ENCODE measurements around the gene COQ8A.
"Not testable (repeated sequence)": the region's sequence is repeated elsewhere in the genome, so short reads cannot be mapped to it uniquely, and the experiment has no call there.

COQ8A gene

DNA sequence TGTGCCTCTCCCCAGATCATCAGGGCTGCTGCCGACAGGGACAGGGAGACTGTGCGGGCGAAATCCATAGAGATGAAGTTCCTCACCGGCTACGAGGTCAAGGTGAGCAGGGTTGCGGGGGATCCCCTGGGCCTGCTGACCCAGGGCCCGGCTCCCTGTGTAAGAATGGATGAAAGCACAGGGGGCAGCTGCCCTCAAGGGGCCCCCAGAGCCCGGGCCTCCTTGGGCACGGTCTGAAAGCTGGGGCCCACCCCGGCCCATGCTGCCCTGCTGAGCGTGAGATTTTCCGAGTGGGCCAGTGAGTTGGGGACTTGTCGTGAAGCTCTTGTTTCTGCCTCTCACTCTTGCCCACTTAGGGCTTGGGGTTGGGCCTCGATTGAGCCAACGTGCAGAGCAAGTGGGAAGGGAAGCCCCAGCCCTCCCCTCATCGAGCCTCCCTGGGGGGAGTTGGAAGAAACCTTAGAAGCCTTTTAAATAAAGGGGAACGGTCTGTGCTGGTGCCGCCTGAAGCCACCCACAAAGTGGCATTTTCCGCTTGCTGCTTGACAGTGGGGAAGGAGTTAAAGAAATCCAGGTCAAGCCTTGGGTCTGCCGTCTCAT, 45.2 kb downstream of the COQ8A start:
- DNase-seq (ENCODE audit: low spot score): peak; percentile 59

DNA sequence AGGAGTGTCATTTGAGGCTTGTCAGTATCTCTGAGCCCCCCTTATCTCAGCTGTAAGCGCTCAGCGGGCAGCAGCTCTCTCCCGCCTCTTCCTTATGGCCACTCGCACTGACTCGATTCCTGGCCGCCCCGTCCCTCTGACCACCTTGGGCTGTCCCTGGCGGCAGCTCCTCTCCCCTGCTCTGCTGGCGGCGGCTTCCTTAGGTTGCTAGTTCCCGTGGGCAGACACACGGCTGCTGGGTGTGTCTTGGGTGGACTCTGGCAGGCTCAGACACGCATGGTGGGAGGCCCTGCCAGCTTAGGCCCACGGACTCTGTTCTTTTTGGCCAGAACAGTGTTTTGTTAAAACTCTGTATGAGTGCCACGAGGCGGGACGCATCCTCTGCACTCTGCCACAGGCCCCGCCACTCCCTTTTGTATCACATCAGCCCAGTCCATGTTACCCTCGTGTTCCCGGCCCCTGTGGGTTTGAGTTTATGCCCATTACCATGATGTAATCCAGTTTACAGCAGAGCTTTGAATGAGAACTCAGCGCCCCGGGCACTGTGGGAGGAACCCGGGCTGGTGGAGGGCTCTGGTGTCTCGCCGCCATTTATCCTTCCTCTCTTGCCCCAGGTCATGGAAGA, 45.9 kb downstream of the COQ8A start:
- DNase-seq (ENCODE audit: low spot score): peak; percentile 59

GRCh38 chr1:226986496-226987178, 46.5 kb downstream of the COQ8A start:
- DNase-seq (ENCODE audit: low spot score): peak; percentile 54

GRCh38 chr1:226987179-226987536, 47.1 kb downstream of the COQ8A start:
- no peak for DNase-seq (ENCODE audit: low spot score)

DNA sequence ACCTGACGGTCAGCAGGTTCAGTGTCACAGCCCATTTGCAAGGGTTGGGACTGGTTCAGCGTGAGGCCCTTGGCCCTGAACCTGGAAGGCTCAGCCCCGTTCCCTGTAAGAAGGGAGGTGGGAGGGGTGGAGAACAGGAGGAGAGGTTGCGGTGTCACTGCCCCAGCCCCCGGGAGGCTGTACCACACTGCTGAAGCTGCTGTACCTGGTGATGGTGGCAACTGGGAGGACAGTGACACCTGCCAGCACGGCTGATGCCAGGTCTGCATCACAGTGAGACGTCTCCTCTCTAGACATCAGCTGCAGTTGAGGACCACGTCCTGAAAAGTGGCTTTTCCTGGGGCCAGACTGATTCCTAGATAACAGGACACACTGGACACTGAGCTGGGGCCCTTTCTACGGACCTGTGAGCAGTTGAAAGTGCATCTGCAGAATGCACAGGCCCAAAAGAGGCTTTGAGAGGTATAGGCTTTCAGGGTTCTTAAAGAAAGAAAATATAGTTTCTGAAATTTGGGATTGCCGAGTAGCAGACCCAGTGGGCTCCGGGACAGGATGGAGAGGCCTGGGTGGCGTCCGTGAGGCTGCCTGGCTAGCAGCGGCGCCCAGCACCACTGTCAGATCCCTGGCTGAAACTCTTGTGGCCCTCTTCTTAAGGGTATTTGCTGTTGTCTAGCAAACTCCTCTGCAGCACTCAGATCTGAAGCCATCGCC, 47.7 kb downstream of the COQ8A start:
- no peak for DNase-seq (ENCODE audit: low spot score)

- DNase-seq (ENCODE audit: low spot score): no peak
These were observed 48.2 kb downstream of the COQ8A start for GRCh38 chr1:226988334-226988666.

DNA sequence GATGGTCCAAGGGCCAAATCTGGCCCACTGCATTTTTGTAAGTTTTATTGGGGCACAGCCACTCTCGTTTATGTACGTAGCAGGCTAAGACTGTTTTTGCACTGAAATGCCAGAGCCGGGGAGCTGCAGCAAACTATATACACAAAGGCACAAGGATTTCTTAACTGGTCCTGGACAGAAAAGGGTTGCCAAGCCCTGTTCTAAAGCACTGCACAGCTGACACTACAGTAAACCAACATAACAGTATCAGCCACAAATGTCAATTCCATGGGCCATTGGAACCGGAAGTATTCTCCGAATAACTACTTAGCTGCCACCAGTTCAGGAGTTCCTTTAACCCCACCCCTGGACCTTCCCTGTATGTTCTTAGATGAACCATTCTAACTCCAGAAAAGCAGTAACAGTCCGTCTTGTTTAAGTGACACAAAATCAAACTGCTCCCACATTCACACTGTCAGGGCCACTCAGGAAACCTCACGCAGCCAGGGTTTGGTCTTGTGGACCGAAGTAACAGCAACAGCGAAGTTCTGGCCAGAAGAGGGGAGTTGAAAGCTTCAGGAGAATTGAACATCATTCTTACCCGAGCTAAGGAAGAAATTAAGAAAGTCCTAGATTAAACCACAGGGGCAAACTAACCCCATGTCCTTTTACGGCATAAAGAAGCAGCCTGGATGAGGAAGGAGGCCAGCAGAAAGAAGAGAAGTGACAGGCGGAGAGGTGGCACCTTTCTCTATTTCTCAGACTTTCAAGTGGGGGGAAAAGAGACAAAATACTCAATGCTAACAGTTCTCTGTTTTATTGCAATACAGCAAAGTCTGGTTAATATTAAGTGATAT, 49.2 kb downstream of the COQ8A start:
- DNase-seq (ENCODE audit: low spot score): no peak

DNA sequence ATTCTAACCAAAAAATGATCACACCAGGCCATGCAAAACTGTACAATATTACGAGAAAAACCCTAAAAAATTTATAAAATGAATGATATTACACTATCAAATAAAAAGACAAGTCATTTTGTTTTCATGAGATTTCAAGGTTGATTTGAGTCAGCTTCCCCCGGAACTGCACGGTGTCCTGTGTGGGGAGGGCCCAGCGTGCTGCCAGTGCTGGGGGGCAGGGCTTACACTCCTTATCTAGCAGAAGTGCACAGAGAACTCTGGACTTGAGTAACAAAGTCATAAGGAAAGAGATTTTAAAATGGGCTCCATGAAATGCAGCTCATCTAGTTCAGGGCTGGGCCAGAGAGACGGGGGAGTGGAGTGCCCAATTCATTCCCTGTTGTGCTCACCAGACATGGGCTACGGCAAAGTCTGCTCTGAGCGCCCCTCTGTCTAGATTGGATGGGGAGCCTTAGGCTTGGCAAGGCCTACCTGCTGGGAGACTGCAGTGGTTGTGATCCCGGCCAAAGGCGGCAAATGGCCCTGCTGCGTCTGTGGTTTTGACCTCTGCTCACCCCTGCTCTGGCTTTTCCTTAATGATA, 50.1 kb downstream of the COQ8A start:
- peak; percentile 56 for DNase-seq (ENCODE audit: low spot score)

- DNase-seq (ENCODE audit: low spot score): no peak
These were observed 51.8 kb downstream of the COQ8A start for GRCh38 chr1:226991920-226992319.

DNA sequence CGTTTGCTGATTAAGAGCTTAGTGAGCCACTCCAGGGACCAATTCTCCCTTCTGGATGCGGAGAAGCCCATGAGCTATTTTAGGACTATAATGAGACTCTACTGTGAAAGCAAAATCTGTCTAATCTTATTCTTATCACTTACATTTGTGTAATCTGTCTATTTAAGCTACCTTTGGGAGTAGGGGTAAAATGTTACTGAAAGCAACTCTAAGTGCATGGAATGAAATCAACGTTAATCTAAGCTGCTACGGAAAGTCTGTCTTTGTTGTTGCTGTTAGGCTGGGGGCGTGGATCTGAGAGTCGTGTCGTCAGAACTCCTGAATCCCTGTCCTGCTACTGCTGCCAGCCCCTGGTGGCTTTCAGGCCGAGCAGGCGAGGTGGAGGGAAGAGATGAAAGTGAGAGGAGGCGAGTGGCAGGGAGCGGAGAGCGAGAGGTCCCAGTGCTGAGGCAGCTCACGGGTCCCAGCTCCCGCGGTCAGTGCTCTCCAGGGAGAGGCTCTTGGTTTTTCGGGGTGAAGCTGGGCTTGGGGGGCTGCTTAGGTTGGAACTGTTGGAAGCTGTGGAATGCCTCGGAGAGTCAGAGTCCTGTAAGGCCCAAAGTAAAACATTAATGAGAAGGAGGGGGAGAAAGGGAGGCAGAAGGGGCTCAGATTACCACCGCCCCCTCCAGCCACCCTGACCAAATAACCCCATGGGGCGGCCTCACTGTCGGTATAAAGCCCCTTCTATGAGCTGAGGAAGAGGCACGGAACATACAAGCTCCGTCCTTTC, 53.9 kb downstream of the COQ8A start:
- DNase-seq (ENCODE audit: low spot score): no peak

GRCh38 chr1:226994586-226995364, 54.7 kb downstream of the COQ8A start:
- no peak for DNase-seq (ENCODE audit: low spot score)

DNA sequence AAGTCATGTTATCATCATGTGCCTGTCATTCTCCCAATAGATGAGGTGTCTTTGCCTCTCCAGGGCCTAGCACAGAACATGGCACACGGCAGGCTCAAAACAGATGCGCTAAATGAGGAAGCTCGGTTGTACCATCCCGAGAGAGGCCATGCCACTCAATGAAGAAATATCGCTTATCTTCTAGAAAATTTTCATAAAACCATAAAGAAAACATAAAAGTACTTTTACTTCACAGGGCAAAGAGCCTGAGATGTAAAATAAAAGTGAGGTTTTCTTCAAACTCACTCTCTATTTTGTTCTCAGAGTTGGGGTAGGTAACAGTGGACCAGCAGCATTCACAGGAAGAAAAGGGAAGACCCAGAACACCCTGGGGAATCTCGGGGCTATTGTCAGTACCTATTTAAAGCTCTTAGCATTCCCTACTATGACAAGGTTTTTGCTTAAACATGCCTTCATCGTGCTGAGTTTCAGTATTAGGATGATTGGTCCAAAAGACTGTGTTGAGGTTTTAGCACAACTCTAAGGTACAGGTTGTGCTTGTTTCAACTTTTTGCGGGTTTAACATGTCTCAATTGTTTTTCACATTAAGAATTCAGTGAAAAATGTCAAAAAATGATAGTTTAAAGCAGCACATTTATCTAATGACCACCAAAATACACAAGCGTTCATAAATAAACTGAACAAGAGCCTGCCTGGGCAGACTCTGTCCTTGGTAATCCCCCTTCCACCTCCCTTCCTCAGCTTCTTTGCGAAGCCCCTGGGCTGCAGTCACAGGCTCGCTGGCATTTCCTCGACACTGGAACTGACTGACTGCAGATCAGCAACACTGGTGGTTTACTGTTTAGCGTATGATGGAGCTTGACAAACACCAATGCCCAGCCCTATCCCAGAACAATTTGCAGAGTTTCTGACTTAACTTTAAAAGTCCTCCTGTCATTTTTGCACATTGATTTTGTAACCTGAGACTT, 55.6 kb downstream of the COQ8A start:
- no peak for DNase-seq (ENCODE audit: low spot score)

DNA sequence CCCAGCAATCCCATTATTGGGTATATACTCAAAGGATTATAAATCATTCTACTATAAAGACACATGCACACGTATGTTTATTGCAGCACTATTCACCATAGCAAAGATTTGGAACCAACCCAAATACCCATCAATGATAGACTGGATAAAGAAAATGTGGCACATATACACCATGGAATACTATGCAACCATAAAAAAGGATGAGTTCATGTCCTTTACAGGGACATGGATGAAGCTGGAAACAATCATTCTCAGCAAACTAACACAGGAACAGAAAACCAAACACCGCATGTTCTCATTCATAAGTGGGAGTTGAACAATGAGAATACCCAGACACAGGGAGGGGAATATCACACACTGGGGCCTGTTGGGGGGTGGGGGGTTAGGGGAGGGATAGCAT, 59.5 kb downstream of the COQ8A start:
- DNase-seq (ENCODE audit: low spot score): not testable (repeated sequence)

DNA sequence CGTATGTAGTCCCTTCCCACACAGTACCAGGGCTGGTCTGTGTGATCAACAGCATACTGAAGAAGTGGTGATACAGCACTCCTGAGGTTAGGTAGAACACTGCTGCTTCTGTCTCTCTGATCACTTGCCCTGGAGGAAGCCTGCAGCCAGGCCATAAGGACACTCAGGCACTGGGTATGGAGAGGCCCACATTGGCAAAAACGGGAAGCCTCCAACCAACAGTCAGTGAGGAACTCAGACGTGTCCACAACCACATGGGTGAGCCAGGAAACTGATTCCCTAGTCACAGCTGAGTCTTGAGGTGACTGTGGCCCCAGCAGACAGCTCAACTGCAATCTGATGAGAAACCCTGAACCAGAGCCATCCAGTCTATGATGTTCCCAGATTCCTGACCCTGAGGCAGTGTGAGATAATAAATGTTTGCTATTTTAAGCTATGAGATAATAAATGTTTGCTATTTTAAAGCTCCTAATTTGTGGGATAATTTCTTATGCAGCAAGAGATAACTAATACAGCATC, 62.5 kb downstream of the COQ8A start:
- DNase-seq (ENCODE audit: low spot score): no peak

DNA sequence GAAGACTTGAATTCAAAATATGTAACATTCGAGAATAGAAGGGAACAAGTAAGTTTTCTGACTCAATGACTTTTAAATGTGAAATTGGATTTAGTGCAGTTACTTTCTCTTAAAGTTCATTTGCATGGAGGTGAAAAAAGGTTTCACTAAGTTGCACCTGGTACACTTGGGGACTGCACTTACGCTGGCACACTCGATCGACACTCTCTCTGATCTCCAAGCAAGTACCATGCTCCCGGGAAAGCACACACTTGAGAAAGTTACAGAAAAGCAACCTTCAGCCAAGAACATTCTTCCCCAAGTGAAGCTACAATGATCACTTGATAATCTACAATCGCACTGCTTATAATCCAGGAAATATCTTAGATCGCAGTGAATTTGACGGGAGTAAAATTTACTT, 63.1 kb downstream of the COQ8A start:
- no peak for DNase-seq (ENCODE audit: low spot score)

GRCh38 chr1:227004796-227005195, 64.7 kb downstream of the COQ8A start:
- no peak for DNase-seq (ENCODE audit: low spot score)

GRCh38 chr1:227006226-227006796, 66.2 kb downstream of the COQ8A start:
- DNase-seq (ENCODE audit: low spot score): no peak

GRCh38 chr1:227009937-227010336, 69.8 kb downstream of the COQ8A start:
- no peak for DNase-seq (ENCODE audit: low spot score)
